ENCODE data around the gene HOXA10. TPM values are rescaled to one million over a fixed set of nuclear protein-coding genes. Genes with fewer than 3 reads are reported as not detected.

HOXA10 gene
- not detected in 2 replicates for polyA plus RNA-seq

GRCh38 chr7:27173956-27174873 is at the start of gene HOXA10:
Gene HOXA10, minus strand, starts transcription at chr7:27174320. Its CDS starts 14 bp downstream, at chr7:27174306.

GRCh38 chr7:27199849-27200760 is 26.0 kb upstream of the HOXA10 start, which contains the start of gene HOXA13:
Gene HOXA13, minus strand, starts transcription at chr7:27200091. Its CDS starts 14 bp downstream, at chr7:27200077.

GRCh38 chr7:27185013-27185853 is 11.1 kb upstream of the HOXA10 start, which contains the start of gene HOXA11:
Gene HOXA11, minus strand, starts transcription at chr7:27185232. Its CDS starts 88 bp downstream, at chr7:27185144.

GRCh38 chr7:27165089-27165995 is 8.8 kb downstream of the HOXA10 start, which contains the start of gene HOXA9:
Gene HOXA9, minus strand, starts transcription at chr7:27165537. Its CDS starts 80 bp downstream, at chr7:27165457.

GRCh38 chr7:27156508-27156898 is 17.6 kb downstream of the HOXA10 start, which contains the start of gene HOXA7:
Gene HOXA7, minus strand, starts transcription at chr7:27156675. Its CDS starts 130 bp downstream, at chr7:27156545.

GRCh38 chr7:27151931-27152815 is 21.9 kb downstream of the HOXA10 start, which contains the start of gene HOXA3:
Gene HOXA3, minus strand, starts transcription at chr7:27152583. Its CDS starts 41,943 bp downstream, at chr7:27110640.

GRCh38 chr7:27147199-27148030 is 26.7 kb downstream of the HOXA10 start, which contains the start of gene HOXA6:
Gene HOXA6, minus strand, starts transcription at chr7:27147774. Its CDS starts 25 bp downstream, at chr7:27147749.

GRCh38 chr7:27143023-27143949 is 30.8 kb downstream of the HOXA10 start, which contains the start of gene HOXA5:
Gene HOXA5, minus strand, starts transcription at chr7:27143681. Its CDS starts 74 bp downstream, at chr7:27143607.

GRCh38 chr7:27130540-27131389 is 43.4 kb downstream of the HOXA10 start, which contains the start of gene HOXA4:
Gene HOXA4, minus strand, starts transcription at chr7:27130757. Its CDS starts 24 bp downstream, at chr7:27130733.

Other genes starting within 250 kb of the HOXA10 start
- gene HOXA1, start 78.3 kb downstream of the HOXA10 start, polyA plus RNA-seq, result not detected in 2 replicates
- gene HOXA2, start 71.6 kb downstream of the HOXA10 start, polyA plus RNA-seq, result not detected in 2 replicates
- not detected in 2 replicates for gene HOXA4, start 43.6 kb downstream of the HOXA10 start, polyA plus RNA-seq
- not detected in 2 replicates for gene HOXA5, start 30.6 kb downstream of the HOXA10 start, polyA plus RNA-seq
- gene HOXA6, start 26.5 kb downstream of the HOXA10 start, polyA plus RNA-seq, result not detected in 2 replicates
- not detected in 2 replicates for gene HOXA3, start 21.7 kb downstream of the HOXA10 start, polyA plus RNA-seq
- gene HOXA7, start 17.6 kb downstream of the HOXA10 start, polyA plus RNA-seq, result not detected in 2 replicates
- not detected in 2 replicates for gene HOXA9, start 8.8 kb downstream of the HOXA10 start, polyA plus RNA-seq
- not detected in 2 replicates for gene HOXA11, start 10.9 kb upstream of the HOXA10 start, polyA plus RNA-seq
- not detected in 2 replicates for gene HOXA13, start 25.8 kb upstream of the HOXA10 start, polyA plus RNA-seq
- gene EVX1, start 68.5 kb upstream of the HOXA10 start, polyA plus RNA-seq, result not detected in 2 replicates

All from Purkinje cell (primary cell).